SK-N-MC (cell line): ENCODE results near the gene RHEB.

Source experiments
- DNase-seq: peaks from one replicate; pipeline ENCODE4 v3.0.0-alpha.2; 2011; ENCODE audit warnings: low read depth, low spot score
- H3K27ac ChIP-seq: fragments of 200-600 bp; sonication (generic); 2 replicates; pipeline ENCODE4 v1.5.1; 2016; ENCODE audit warnings: mixed run types
- H3K36me3 ChIP-seq: fragments of 200-600 bp; sonication (generic); 2 replicates; pipeline ENCODE4 v1.6.1; 2017; ENCODE audit warnings: antibody characterized with exemption, low read length, mixed read lengths; ENCODE audit not compliant: insufficient read depth
- H3K4me3 ChIP-seq: fragments of 200-600 bp; sonication (generic); 2 replicates; pipeline ENCODE4 v1.5.1; 2016
- H3K9ac ChIP-seq: fragments of 200-600 bp; sonication (generic); 2 replicates; pipeline ENCODE4 v1.8.0; 2017; ENCODE audit warnings: mixed run types, mixed read lengths; ENCODE audit not compliant: insufficient read length
- H3K9me3 ChIP-seq: fragments of 200-600 bp; sonication (generic); 2 replicates; pipeline ENCODE4 v1.6.1; 2017; ENCODE audit warnings: low read depth, mild to moderate bottlenecking, antibody characterized with exemption, low read length, moderate library complexity, mixed read lengths
- EZH2 ChIP-seq: fragments of 200-600 bp; sonication (generic); IDR thresholded peaks from one replicate; pipeline ENCODE4 v1.6.1; 2017; ENCODE audit warnings: antibody characterized with exemption
- FOXP2 ChIP-seq: optimal IDR thresholded peaks from 2 replicates; pipeline ENCODE3; 2011; ENCODE audit warnings: mild to moderate bottlenecking, moderate library complexity; ENCODE audit not compliant: insufficient read depth; ENCODE audit errors: extremely low read length, control extremely low read depth
- POLR2AphosphoS5 ChIP-seq: IDR thresholded peaks from 2 replicates; pipeline ENCODE4 v1.6.1; 2012; ENCODE audit warnings: mild to moderate bottlenecking, low read depth, low read length, borderline replicate concordance

The RHEB gene

DNA sequence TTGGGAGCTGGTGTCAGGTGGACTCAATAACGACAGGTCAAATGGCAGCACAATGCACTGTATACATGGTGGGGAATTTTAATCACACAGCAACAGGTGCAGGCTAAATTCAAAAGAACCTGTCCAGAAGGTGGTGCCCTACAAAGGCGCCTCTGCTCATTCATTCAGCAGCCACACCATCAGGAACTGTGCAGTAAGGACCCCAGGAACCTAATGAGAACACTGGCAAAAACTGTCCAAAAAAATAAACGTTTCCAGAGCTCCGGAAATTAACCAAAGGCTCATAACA, 57.8 kb downstream of the RHEB start:
- Histone ChIP-seq H3K27ac (no peak overlapping the region), H3K9ac (no peak overlapping the region), H3K4me3 (no peak overlapping the region), H3K9me3 (peaks cover 8% of the 10 kb centered on the region; the same call in 1 of the 2 replicates), H3K36me3 (peaks cover 34% of the 10 kb centered on the region)
- DNase-seq: no peak
- TF ChIP-seq EZH2 (no peak), POLR2AphosphoS5 (no peak), FOXP2 (no peak)

DNA sequence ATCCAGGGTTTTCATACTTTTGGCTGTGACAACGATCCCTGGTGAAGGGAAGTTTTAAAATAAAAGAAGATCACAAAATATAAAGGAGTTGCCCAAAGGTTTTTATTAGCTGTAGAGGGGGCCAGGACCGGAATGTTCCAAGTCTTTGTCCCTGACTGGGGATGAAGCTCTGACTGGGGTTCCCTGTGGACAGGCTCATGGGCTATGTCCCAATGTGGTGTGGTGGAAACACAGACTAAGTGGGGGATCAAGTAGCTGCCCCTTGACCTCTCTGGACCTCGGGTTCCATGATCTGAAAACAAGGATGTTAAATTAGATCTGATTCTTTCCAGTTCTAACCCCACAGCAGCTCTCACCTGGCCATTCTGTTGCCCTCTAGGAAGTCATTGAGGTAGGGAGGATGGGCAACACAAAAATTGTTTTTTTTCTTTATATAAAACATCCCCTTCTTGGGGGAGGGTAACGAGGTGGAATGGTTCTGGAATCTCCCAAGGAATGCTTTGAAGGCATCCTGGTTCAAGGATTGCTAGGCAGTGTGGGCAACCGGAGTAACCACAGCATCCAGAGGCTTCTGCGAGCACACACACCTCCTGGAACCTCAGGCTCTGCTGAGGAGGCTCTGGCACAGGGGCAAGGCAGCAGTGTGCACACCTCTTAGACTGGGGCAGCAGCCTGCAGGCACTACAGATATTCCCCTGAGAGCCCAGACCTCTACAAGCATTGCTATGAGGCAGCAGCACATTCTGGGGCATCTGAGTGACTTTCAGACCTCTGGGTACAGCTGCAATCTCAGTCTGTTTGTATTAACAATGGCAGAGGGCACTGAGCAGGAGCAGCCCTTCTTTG, 58.4 kb downstream of the RHEB start:
- DNase-seq: no peak
- Histone ChIP-seq H3K9me3 (peaks cover 8% of the 10 kb centered on the region; the same call in 1 of the 2 replicates), H3K36me3 (peaks cover 31% of the 10 kb centered on the region), H3K9ac (no peak overlapping the region), H3K27ac (no peak overlapping the region), H3K4me3 (no peak overlapping the region)
- TF ChIP-seq FOXP2: no peak
- TF ChIP-seq EZH2: no peak
- TF ChIP-seq POLR2AphosphoS5: no peak

DNA sequence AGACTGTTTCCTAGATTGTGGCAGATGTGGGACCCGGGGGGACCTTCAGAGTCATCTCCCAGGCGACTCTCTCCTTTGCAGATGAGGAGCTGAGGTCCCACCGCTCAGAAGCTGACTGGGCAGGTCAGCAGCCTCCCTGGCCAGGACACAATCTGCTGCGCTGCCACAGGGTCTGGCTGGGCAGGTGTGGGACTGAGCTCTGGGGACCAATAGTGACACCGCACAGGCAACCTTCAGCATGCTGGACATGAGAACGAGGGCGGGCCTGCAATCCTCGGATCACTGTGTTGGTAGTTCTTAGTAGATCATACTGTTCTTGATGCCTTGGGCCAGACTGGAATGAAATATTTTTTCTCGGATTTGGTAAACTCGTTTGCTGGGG, 59.2 kb downstream of the RHEB start:
- Histone ChIP-seq H3K9ac (no peak overlapping the region), H3K4me3 (no peak overlapping the region), H3K9me3 (peaks cover 8% of the 10 kb centered on the region; the same call in 1 of the 2 replicates), H3K27ac (no peak overlapping the region), H3K36me3 (peaks cover 23% of the 10 kb centered on the region)
- DNase-seq: no peak
- TF ChIP-seq EZH2: no peak

DNA sequence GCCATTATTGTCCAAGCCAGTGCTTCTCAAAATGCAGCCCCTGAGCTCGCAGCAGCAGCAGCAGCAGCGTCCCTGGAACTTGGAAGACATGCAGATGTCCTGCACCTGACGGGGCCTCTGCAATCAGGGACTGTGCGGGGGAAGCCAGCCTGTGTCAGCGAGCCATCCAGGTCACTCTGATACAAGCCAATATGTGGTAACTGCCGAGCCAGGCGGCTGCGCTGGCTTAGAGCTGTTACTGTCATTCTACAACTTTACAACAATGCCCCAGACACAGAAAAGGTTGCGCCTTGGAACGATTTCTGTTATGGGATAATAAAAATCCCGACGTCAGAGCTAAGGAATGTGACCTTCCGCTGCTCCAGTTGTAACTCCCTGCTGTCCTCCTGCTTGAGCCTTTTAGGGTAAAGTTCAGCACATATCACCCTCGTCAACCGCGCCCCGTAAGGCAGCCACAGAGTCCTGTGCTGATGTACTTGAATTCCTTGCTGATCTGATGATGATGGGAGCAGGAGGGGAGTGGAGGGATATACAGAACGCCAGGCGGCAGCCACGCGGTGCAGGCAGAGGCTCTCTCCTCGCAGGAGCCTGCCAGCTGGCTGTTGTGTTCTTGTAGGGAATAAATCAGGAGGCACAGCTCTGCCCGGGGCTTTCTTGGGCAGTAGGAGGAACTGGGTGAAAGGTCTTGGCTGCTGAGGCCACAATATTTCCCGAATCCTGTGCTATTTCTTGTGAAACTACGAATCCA, 59.8 kb downstream of the RHEB start:
- Histone ChIP-seq H3K36me3 (peaks cover 17% of the 10 kb centered on the region), H3K27ac (no peak overlapping the region), H3K4me3 (no peak overlapping the region), H3K9me3 (peaks cover 8% of the 10 kb centered on the region; the same call in 1 of the 2 replicates), H3K9ac (peak overlapping the region; percentile 26)
- TF ChIP-seq EZH2: no peak
- TF ChIP-seq FOXP2: no peak
- no peak for TF ChIP-seq POLR2AphosphoS5
- DNase-seq: no peak

DNA sequence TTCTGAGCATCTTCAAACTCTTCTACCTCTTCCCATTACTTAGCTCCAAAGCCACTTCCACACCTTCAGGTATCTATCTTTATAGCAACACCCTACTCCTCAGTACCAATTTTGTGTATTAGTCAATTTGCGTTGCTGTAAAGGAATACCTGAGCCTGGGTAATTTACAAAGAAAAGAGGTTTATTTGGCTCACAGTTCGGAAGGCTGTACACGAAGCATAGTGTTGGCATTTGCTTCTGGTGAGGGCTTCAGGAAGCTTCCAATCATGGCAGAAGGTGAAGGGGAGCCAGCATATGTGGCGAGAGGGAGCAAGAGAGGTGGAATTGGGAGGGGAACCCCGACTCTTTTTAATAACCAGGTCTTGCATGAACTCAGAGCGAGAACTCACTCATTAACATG, 62.2 kb downstream of the RHEB start:
- Histone ChIP-seq H3K9me3 (peaks cover 4% of the 10 kb centered on the region; the same call in 1 of the 2 replicates), H3K4me3 (no peak overlapping the region), H3K36me3 (no peaks in the 10 kb centered on the region), H3K9ac (no peak overlapping the region), H3K27ac (no peak overlapping the region)
- no peak for TF ChIP-seq EZH2
- no peak for TF ChIP-seq POLR2AphosphoS5
- no peak for TF ChIP-seq FOXP2
- no peak for DNase-seq

DNA sequence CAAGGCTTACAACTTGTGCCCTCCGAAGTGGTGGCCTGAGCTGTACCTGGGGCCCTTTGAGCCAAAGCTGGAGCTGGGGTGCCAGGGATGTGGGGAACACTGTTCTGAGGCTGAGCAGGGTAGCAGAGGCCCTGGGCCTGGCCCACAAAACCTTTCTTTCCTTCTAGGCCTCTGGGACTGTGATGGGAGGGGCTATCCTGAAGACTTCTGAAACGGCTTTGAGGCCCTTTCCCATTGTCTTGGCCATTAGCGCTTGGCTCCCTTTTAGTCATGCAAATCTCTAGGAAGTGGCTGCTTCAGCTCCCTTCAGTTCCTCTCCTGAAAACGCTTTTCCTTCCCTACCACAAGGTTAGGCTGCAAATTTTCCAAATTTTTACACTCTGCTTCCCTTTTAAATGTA, 62.9 kb downstream of the RHEB start:
- H3K4me3 ChIP-seq: no peak overlapping the region
- H3K9ac ChIP-seq: no peak overlapping the region
- no peak for TF ChIP-seq POLR2AphosphoS5
- no peak for TF ChIP-seq FOXP2
- no peak for TF ChIP-seq EZH2
- no peaks in the 10 kb centered on the region for H3K9me3 ChIP-seq
- no peak for DNase-seq
- H3K36me3 ChIP-seq: no peaks in the 10 kb centered on the region
- no peak overlapping the region for H3K27ac ChIP-seq

DNA sequence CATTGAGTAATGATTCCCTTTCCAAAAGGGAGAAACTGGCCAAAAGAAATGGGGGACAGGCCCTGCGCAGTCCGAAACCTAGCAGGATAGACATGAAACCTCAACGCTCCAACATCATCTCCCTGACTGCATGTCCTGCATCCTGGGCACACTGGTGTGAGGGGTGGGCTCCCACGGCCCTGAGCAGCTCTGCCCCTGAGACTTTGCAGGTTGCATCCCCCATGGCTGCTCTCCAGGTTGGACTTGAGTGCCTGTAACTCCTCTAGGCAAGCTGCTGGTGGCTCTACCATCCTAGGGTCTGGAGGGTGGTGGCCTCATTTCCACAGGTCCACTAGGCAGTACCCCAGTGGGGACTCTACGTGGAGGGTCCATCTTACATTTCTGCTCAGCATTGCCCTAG, 63.4 kb downstream of the RHEB start:
- DNase-seq: no peak
- Histone ChIP-seq H3K36me3 (no peaks in the 10 kb centered on the region), H3K4me3 (no peak overlapping the region), H3K9me3 (no peaks in the 10 kb centered on the region), H3K27ac (no peak overlapping the region), H3K9ac (no peak overlapping the region)
- TF ChIP-seq EZH2 (no peak), FOXP2 (no peak), POLR2AphosphoS5 (no peak)

DNA sequence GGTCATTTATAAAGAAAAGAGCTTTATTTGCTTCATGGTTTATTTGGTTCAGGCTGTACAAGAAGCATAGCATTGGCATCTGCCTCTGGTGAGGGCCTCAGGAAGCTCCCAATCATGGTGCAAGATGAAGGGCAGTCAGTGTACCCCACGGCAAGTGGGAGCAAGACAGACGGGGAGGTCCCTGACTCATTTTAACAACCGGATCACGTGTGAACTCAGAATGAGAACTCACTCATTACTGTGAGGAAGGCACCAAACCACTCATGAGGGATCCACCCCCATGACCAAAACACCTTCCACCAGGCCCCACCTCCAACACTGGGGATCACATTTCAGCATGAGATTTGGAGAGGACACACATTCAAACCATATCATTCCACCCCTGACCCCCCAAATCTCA, 64.0 kb downstream of the RHEB start:
- no peak overlapping the region for H3K9ac ChIP-seq
- no peak for TF ChIP-seq FOXP2
- no peak for TF ChIP-seq POLR2AphosphoS5
- TF ChIP-seq EZH2: no peak
- no peaks in the 10 kb centered on the region for H3K9me3 ChIP-seq

DNA sequence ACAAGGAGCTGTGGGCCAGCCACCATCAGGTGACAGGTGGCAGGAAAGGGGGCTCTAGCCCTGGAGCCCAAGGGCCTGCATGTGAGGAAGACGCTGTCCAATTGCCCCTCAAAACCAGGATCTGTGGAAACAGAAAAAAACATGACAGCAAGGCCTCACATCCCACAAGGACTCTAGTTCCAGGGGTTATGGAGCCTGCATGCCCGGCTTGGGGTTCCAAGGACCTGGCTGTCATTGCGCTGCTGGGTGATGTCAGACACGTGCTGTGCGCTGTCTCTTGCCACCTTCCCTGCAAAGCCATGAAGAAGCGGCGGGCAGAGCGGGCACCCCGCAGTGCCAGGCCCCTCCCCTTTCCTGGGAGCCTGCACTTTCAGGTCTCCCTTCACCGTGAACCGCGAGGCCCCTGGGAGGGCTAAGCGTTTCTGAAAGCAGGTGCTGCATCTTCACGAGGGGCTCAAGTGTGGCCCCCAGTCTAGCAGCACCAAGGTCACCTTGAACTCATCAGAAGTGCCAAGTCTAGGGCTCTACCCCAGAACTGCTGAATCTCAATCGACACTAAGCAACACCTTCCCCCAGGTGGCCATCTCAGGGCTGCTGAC, 64.7 kb downstream of the RHEB start:
- Histone ChIP-seq H3K9ac (no peak overlapping the region), H3K27ac (no peak overlapping the region), H3K36me3 (no peaks in the 10 kb centered on the region), H3K9me3 (no peaks in the 10 kb centered on the region), H3K4me3 (no peak overlapping the region)
- DNase-seq: no peak
- TF ChIP-seq FOXP2: no peak
- TF ChIP-seq EZH2: no peak
- no peak for TF ChIP-seq POLR2AphosphoS5

More for the DNA sequence above, 64.0 kb downstream of the RHEB start:
- H3K27ac ChIP-seq: no peak overlapping the region
- H3K4me3 ChIP-seq: no peak overlapping the region
- no peaks in the 10 kb centered on the region for H3K36me3 ChIP-seq
- DNase-seq: no peak
